ENCODE data around the gene SDK2. TPM values are rescaled to one million over a fixed set of nuclear protein-coding genes. Genes with fewer than 3 reads are reported as not detected.

SDK2 gene
- total RNA-seq, 1 donor from 2014 or later, result 1.4 TPM

DNA sequence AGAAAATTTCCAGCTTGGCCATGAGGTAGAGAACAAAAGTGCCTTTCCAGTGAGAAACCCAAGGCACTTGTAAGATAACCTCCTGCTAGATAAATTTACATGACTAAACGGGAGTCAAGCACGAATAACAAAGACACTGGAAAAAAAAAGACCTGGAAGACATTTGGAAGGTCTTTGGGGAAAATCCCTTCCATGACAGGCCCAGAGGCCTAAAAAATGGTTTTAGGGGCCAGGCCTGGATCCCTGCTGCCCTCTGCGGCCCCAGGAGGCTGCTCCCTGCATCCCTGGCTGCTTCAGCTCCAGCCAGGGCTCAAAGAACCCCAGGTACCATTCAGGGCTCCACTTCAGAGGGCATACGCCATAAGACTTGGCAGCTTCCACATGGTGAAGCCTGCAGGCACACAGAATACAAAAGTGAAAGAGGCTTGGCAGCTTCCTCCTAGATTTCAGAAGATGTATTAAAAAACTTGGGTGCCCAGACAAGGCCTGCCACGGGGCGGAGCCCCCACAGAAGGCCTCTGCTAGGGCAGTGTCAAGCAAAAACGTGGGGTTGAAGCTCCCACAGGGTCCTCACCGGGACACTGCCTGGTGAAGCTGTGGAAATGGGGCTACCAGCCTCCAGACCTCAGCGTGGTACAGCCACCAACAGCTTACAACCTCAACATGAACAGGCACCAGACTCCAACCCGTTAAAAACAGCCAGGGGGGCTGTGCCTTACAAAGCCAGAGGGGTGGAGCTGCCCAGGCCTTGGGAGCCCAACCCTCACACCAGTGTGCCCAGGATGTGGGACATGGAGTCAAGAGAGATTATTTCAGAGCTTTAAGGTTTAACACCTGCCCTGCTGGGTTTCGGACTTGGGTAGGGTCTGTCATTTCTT is 77.1 kb downstream of the SDK2 start:
- peak; percentile 43 to 55 for ATAC-seq
- H3K4me1 ChIP-seq, result peaks cover 6% of the 10 kb centered on the region
- no peak overlapping the region for H3K4me3 ChIP-seq
- H3K27ac ChIP-seq, result peak overlapping the region; percentile 14
- intact Hi-C loops (cut with DNase I), result no loop called here
- no peak for DNase-seq
- H3K27me3 ChIP-seq (ENCODE audit: low read depth), result no peaks in the 10 kb centered on the region
- no peaks in the 10 kb centered on the region for H3K9me3 ChIP-seq
- TF ChIP-seq, protein P1, sequence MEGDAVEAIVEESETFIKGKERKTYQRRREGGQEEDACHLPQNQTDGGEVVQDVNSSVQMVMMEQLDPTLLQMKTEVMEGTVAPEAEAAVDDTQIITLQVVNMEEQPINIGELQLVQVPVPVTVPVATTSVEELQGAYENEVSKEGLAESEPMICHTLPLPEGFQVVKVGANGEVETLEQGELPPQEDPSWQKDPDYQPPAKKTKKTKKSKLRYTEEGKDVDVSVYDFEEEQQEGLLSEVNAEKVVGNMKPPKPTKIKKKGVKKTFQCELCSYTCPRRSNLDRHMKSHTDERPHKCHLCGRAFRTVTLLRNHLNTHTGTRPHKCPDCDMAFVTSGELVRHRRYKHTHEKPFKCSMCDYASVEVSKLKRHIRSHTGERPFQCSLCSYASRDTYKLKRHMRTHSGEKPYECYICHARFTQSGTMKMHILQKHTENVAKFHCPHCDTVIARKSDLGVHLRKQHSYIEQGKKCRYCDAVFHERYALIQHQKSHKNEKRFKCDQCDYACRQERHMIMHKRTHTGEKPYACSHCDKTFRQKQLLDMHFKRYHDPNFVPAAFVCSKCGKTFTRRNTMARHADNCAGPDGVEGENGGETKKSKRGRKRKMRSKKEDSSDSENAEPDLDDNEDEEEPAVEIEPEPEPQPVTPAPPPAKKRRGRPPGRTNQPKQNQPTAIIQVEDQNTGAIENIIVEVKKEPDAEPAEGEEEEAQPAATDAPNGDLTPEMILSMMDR (IDR thresholded peaks at IDR 0.05), result no peak
- no peaks in the 10 kb centered on the region for H3K36me3 ChIP-seq

DNA sequence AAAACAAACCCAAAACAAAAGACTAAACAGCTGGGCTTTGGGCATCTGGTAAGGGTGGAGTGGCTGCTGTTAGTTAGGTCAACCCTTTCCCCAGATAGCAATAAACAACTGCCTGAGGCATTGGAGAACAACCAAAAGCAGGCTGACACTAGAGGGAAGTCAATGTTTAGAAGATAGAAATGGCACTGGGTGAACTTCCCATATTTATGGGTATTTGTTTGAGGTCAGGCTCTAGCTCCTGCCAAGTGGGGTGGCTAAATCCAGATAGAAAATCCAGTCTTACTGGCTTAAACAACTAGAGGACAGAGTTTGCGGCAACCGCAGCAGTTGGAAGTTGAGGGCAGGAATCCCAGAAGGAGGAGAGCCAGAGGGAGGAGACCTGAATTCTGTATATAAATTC is 79.4 kb downstream of the SDK2 start:
- no peak for DNase-seq
- H3K4me3 ChIP-seq, result no peak overlapping the region
- H3K36me3 ChIP-seq, result no peaks in the 10 kb centered on the region
- peaks cover 6% of the 10 kb centered on the region for H3K4me1 ChIP-seq
- TF ChIP-seq, protein P1 (IDR thresholded peaks at IDR 0.05), result no peak
- ATAC-seq, result no peak
- no peaks in the 10 kb centered on the region for H3K9me3 ChIP-seq
- H3K27ac ChIP-seq, result no peak overlapping the region
- intact Hi-C loops (cut with DNase I), result no loop called here
- H3K27me3 ChIP-seq (ENCODE audit: low read depth), result no peaks in the 10 kb centered on the region

DNA sequence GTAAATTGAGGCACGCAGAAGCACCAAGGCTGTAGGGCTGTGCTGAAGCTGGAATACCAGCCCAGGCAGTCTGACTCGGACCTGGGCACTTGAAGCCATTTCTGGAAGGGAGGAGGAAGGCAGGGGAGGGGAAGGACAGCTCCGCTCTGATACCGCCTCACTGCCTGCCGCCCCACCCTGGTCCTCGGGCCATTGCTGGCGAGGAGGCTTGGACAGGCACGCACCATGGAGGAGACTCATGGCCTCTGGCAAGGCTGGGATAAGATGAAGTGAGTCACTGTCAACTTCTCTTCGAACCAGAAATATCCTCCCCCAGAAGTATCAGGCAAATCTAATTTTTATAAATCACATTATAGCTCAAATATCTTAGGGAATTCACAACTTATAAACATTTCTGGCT is 81.3 kb downstream of the SDK2 start:
- H3K27ac ChIP-seq, result no peak overlapping the region
- H3K9me3 ChIP-seq, result no peaks in the 10 kb centered on the region
- peaks cover 6% of the 10 kb centered on the region for H3K4me1 ChIP-seq
- H3K27me3 ChIP-seq (ENCODE audit: low read depth), result no peaks in the 10 kb centered on the region
- H3K4me3 ChIP-seq, result no peak overlapping the region
- intact Hi-C loops (cut with DNase I), result no loop called here
- no peak for ATAC-seq
- DNase-seq, result no peak
- H3K36me3 ChIP-seq, result no peaks in the 10 kb centered on the region
- TF ChIP-seq, protein P1 (IDR thresholded peaks at IDR 0.05), result no peak

DNA sequence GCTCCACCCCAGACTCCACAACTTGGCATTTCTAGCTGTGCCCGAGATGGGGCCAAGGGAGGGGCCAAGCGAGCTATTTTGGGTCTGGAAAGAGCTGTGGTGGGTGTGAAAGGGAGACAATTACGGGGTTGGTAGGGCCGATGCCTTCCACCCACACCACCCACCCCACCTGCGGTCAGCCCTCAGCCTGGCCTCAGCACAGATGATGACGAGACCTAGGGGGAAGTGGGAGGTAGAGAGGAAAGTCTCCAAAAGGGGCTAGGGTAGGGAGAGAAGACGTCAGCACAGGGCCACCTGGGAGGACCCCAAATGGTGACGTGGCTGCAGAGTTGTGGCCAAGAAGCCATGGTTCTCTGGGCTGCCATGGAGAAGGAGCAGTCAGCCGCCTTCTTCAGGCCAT is 83.1 kb downstream of the SDK2 start:
- Histone ChIP-seq H3K27me3 (ENCODE audit: low read depth) (peaks cover 1% of the 10 kb centered on the region), H3K27ac (no peak overlapping the region), H3K4me3 (no peak overlapping the region), H3K36me3 (no peaks in the 10 kb centered on the region), H3K9me3 (no peaks in the 10 kb centered on the region), H3K4me1 (no peaks in the 10 kb centered on the region)
- TF ChIP-seq, protein P1 (IDR thresholded peaks at IDR 0.05), result no peak
- DNase-seq, result no peak
- ATAC-seq, result no peak
- intact Hi-C loops (cut with DNase I), result no loop called here

DNA sequence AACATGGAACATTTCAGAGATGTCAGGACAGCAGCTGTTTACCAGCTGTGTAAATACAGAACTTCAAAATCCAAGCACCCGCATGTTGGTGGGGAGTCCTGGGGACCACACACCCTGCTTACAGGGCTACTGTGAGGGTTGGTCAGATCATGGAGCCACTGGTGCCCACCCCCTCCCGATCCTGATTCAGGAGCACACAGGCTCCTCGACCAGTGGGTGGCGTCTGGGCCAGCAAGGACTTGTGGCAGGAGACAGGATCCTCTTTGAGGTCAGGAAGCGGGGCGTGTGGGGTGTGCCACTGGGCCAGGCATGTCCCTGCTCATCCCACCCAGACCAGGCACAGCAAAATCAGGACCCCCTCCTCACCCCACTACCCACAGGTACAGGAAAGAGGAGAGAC is 83.6 kb downstream of the SDK2 start:
- no peak overlapping the region for H3K4me3 ChIP-seq
- ATAC-seq (no peak), DNase-seq (no peak)
- peaks cover 5% of the 10 kb centered on the region for H3K27me3 ChIP-seq (ENCODE audit: low read depth)
- no peaks in the 10 kb centered on the region for H3K9me3 ChIP-seq
- no peak overlapping the region for H3K27ac ChIP-seq
- intact Hi-C loops (cut with DNase I), result no loop called here
- TF ChIP-seq, protein P1 (IDR thresholded peaks at IDR 0.05), result no peak
- H3K36me3 ChIP-seq, result no peaks in the 10 kb centered on the region
- no peaks in the 10 kb centered on the region for H3K4me1 ChIP-seq
